ENCODE measurements around the gene VTN.

DNA sequence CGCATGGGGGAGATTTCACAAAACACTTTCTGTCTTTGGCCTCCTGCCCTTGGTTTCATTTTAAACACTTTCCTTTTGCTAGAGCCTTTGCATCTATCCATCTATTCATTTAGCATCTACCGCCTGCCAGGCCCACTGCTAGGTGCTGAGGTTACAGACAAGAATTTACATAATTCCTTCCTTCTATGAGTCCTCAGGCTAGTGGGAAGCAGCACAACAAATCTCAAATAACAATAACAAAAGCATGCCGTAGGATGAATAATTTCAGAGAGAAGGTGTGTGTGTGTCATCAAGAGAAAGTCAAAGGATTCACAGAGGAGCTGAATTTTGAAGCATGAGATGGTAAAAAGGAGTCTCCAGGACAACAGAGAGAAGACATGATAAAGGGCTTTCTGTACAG is 42.0 kb upstream of the VTN start:
- TF ChIP-seq EZH2 (IDR thresholded peaks at IDR 0.05) (no peak), POLR2AphosphoS5 (IDR thresholded peaks at IDR 0.05; ENCODE audit: borderline replicate concordance, low read depth, low read length) (no peak), FOXP2 (optimal IDR thresholded peaks at IDR 0.05; ENCODE audit: control extremely low read depth, extremely low read length, insufficient read depth) (no peak)

Data from SK-N-MC (cell line).